ENCODE data around the gene SPART. TPM values are rescaled to one million over a fixed set of nuclear protein-coding genes. Genes with fewer than 3 reads are reported as not detected.
"Not testable (repeated sequence)": the region's sequence is repeated elsewhere in the genome, so short reads cannot be mapped to it uniquely, and the experiment has no call there.

Gene SPART
- total RNA-seq, 1 experiment from 2014 or later, result 72.2 TPM

DNA sequence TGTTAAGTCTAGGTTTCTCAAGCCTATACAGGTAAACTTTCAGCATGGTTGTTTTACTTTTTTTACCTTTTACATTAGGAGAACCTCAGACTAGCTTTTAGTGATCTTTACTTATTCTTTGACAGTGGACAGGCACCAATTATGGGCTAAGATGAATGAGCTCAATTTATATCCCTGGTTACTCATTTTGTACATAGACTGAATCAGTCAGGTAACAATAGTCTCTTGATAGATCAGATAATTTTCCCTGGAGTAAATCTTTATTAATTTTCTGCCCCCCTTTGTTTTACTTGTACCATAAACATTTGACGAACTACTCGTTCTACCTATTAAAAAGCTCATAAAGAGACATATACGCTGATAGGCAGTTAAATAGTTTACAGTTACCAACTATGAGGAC is 22.8 kb downstream of the SPART start:
- DNase-seq (ENCODE audit: low read depth), result no peak

DNA sequence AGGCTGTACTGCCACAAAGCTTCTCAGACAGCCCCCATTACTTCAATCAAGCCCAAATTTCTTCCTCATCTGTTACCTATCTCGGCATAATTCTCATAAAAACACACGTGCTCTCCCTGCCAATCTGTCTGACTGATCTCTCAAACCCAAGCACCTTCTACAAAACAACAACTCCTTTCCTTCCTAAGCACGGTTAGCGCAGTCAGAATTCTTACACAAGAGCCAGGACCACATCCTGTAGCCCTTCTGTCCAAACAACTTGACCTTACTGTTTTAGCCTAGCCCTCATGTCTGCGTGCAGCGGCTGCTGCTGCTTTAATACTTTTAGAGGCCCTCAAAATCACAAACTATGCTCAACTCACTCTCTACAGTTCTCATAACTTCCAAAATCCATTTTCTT is 26.4 kb downstream of the SPART start:
- not testable (repeated sequence) for DNase-seq (ENCODE audit: low read depth)

- DNase-seq (ENCODE audit: low read depth), result peak; percentile 60
These were observed 32.9 kb downstream of the SPART start for GRCh38 chr13:36313047-36313969.

- no peak for DNase-seq (ENCODE audit: low read depth)
These were observed 35.6 kb downstream of the SPART start for GRCh38 chr13:36310417-36311108.

- no peak for DNase-seq (ENCODE audit: low read depth)
These were observed 43.9 kb downstream of the SPART start for GRCh38 chr13:36302289-36302688.

GRCh38 chr13:36299469-36299868 is 46.7 kb downstream of the SPART start:
- not testable (repeated sequence) for DNase-seq (ENCODE audit: low read depth)

GRCh38 chr13:36298535-36299068 is 47.6 kb downstream of the SPART start:
- DNase-seq (ENCODE audit: low read depth), result no peak

- peak; percentile 60 for DNase-seq (ENCODE audit: low read depth)
These were observed 48.5 kb downstream of the SPART start, which contains the start of gene CCDC169 for GRCh38 chr13:36297366-36298338. Gene CCDC169 (minus strand): TSS chr13:36297814. CDS start chr13:36297719, 95 bp downstream.

GRCh38 chr13:36294096-36294495 is 52.1 kb downstream of the SPART start:
- DNase-seq (ENCODE audit: low read depth), result no peak

DNA sequence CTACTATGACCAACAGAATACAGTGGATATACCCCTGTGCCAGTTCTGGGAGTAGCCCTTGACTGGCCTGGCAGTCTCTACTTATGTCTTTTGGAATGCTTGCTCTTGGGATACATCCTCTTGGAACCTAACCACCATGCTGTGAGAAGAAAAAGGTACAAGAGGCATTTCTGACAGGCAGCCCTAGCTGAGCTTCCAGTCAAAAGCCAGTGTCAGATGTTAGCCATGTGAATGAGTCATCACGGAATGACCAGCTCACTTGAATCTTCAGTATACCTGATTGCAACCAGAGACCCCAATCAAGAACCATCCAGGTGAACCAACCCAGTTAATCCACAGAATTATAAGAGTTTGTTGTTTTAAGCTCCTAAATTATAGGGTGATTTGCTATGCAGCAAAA is 52.7 kb downstream of the SPART start:
- no peak for DNase-seq (ENCODE audit: low read depth)

DNA sequence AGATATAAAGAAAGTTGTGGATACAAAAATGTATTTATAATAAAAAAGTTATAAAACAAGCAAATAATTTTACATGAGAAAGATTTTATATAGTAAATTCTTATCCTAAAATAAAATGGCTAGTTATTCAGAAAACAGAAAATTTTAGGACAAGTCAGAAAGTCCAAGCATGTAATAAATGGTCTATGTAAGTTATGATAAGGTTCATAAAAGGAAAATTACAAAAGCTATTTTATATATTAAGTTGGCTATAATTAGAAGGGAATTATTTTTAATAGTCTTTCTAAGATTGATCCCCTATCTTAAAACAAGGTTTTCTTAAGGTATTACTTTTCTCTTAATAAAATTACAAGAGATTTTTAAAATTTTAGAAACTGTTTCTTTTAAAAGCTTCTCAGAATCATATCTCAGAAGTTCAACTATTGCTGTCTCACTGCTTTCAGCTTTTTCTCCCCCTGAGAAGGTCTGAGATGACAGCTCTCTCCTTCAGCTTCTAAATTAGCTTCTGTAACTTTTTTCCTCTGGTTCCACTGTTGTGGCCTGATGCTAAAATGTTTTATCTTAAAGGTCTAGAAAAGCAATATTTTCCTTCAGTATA is 57.3 kb downstream of the SPART start:
- DNase-seq (ENCODE audit: low read depth), result no peak

DNA sequence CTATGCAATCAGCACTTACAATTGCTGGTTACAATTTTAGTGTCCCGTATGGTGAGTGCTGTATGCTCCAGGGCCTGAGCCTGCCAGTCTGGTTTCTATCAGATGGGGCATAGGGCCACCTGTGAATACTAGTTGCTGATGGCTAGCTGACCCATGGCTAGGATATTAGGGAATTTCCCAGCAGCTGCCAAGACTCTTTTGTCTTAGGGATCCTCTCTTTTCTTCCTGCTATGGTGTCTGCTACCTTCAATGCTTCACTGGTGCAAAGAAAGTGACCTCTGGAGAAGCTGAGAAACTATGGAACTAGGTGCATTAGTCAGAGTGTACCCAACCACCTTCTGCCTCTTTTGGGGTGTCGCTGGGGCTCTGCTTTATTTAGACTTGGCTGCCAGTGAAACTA is 60.2 kb downstream of the SPART start:
- no peak for DNase-seq (ENCODE audit: low read depth)

- peak; percentile 9 for DNase-seq (ENCODE audit: low read depth)
These were observed 63.3 kb downstream of the SPART start for GRCh38 chr13:36282821-36283432.

GRCh38 chr13:36275190-36276002 is 70.8 kb downstream of the SPART start:
- peak; percentile 67 for DNase-seq (ENCODE audit: low read depth)

- DNase-seq (ENCODE audit: low read depth), result no peak
These were observed 72.8 kb downstream of the SPART start for GRCh38 chr13:36273431-36273830.

GRCh38 chr13:36261976-36262375 is 84.2 kb downstream of the SPART start:
- DNase-seq (ENCODE audit: low read depth), result no peak

GRCh38 chr13:36261011-36261410 is 85.2 kb downstream of the SPART start:
- DNase-seq (ENCODE audit: low read depth), result no peak

DNA sequence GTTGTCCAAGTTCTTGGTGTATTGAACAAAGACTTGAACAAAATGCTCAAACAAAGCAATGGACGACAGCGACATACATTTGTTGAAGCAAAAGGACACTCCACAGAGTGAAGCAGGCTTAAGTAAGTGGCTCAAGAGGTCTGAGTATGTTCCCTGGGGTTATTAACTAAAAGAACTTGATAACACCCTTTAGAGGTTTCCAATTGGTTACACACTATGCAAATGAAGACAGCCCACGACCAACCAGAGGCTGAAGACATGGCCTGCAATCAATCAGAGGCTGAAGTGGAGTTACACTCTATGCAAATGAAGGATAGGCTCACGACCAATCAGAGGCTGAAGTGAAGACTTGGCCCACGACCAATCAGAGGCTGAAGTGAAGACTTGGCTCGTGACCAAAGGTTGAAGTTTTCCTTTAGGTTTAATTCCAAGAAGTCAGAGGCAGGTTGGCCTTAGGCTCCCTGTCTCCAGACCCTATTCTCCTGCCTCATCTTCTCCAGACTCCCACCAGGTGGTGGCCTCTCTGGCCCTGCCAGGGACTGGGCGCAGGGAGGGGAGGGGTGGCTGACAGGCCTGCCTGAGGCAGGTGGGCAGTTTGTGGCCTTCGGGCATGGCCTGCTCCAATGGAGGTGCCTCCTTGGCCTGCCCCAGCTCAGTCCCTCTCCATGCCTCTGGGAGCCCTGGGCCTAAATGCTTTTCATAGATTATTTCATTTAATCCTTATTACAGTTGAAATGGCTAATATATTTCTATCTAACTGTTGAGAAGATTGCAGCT is 86.6 kb downstream of the SPART start:
- DNase-seq (ENCODE audit: low read depth), result no peak
